Measurements from ENCODE around the gene ASB16. TPM values are rescaled to one million over a fixed set of nuclear protein-coding genes. Genes with fewer than 3 reads are reported as not detected.

Gene ASB16
- total and polyA plus RNA-seq, 10 of the 15 experiments (the other 5 are each of a cell fraction or from before 2014, with no cell fraction given), result 0.07 to 1.1 (median 0.44) TPM; not detected in 5

DNA sequence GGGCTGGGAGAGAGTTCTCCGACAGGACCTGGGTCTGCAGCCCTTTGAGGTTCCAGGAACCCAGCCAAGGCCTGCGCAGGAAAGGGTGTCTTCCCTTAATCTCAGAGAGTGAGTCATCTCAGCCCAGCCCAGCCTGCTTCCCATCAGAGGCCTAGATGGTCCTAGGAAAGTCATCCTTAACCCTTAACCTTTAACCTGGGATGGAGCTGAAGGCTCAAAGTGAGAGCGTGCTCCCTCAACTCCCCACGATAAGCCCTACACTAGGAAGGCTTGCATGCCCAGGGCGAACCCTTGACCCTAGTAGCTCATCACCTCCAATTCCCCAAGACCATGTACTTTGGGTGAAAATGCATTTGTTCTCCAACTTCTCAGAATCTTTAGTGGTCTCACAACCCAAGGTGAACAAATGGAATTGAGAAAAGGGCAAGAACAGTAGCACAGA lies 34.0 kb downstream of the ASB16 start:
- ChIA-PET RAD21 (ENCODE audit: unreplicated experiment) (interaction anchor here (1.3 to 2.2 kb wide), 5 partner anchors 12 to 261 kb away, joined by 5 to 6 read pairs (median 6); no protein-coding TSS in a partner anchor), POLR2A (interaction anchor here (4.7 to 4.9 kb wide), 2 partner anchors 13 to 18 kb away, joined by 12 to 30 read pairs; partner anchors contain the start of gene TMUB2), SMC1A (ENCODE audit: uncharacterized antibody, unreplicated experiment) (interaction anchor here (0.9 to 2.0 kb wide), 8 partner anchors 17 to 143 kb away, joined by 3 to 15 read pairs (median 4); partner anchors contain the start of genes GRN, SLC25A39 and TMUB2), CTCF (interaction anchor here (0.8 to 5.6 kb wide), 21 partner anchors 9 to 319 kb away, joined by 3 to 43 read pairs (median 4); partner anchors contain the start of gene GRN)
- 86% methylated on average over 5 of the region's 5 CpGs for WGBS (ENCODE audit: insufficient coverage, insufficient replicate concordance, low lambda C conversion rate, missing lambda C conversion rate)
- peaks cover 11% of the 10 kb centered on the region for H3K4me1 ChIP-seq (ENCODE audit: control insufficient read depth, insufficient read depth, low read length)
- peaks cover 9% of the 10 kb centered on the region for H3K79me2 ChIP-seq (ENCODE audit: control insufficient read depth, insufficient read depth, low read length)
- no peak overlapping the region for H3K9ac ChIP-seq (ENCODE audit: control insufficient read depth, insufficient read depth, low read length)
- ATAC-seq (no peak), FAIRE-seq (no peak), DNase-seq (ENCODE audit: low read depth, low spot score) (no peak)
- H4K20me1 ChIP-seq (ENCODE audit: control insufficient read depth, insufficient read depth), result peaks cover under 1% of the 10 kb centered on the region; the same call in 1 of the 2 replicates
- TF ChIP-seq POLR2AphosphoS5 (IDR thresholded peaks at IDR 0.05; ENCODE audit: low read length) (peak; percentile 44; the same call in 1 of the 2 replicates), MTA2 (IDR thresholded peaks at IDR 0.05; ENCODE audit: low read depth) (no peak), MTA3 (IDR thresholded peaks at IDR 0.05; ENCODE audit: borderline replicate concordance, low read length) (no peak), BCL3 (IDR thresholded peaks at IDR 0.05; ENCODE audit: borderline replicate concordance, insufficient read depth, low read depth, low read length, poor library complexity, severe bottlenecking) (no peak)
- no peaks in the 10 kb centered on the region for H3K27me3 ChIP-seq (replicated peaks in 1 of 2; ENCODE audit: control insufficient read depth in 2 of 2, insufficient read depth in 2 of 2, low read length in 1 of 2)
- no peak overlapping the region for H3K4me3 ChIP-seq
- no peak overlapping the region for H3K27ac ChIP-seq (ENCODE audit: control insufficient read depth, insufficient read depth)
- H3K9me3 ChIP-seq (replicated peaks; ENCODE audit: control insufficient read depth, insufficient read depth, low read length), result no peaks in the 10 kb centered on the region
- in situ Hi-C loops (cut with MboI) (loop anchor here (5.0 to 25.0 kb wide), 2 partner anchors 123 to 308 kb away; partner anchors contain the start of gene GPATCH8), intact Hi-C loops (cut with micrococcal nuclease; ENCODE audit: unreplicated experiment) (loop anchor here (5.0 kb wide), 1 partner anchor 143 kb away; the partner anchor contains the start of gene GRN)
- H3K4me2 ChIP-seq (ENCODE audit: control insufficient read depth, insufficient read depth), result no peak overlapping the region
- H2AFZ ChIP-seq (ENCODE audit: control insufficient read depth, low read depth, low read length), result no peak overlapping the region
- no TSS peak for BruUV-seq (replicated peaks)
- H3K36me3 ChIP-seq (ENCODE audit: control insufficient read depth in 2 of 2, insufficient read depth in 2 of 2, low read length in 1 of 2), result peaks cover 16 to 18% of the 10 kb centered on the region in 2 experiments; a peak in 3 of 4 replicates
